Keratinocyte (primary cell): ENCODE measurements around the gene SETDB1.

ENCODE experiments used
- CTCF ChIP-seq, 3 experiments: IDR thresholded peaks in 1 of 3; conservative IDR thresholded peaks in 1 of 3; optimal IDR thresholded peaks in 1 of 3; 2 replicates in 2 of 3; 3 replicates in 1 of 3; pipeline versions ENCODE3 to v1.5.1; 2011; ENCODE audit warnings: low read length in 3 of 3, mild to moderate bottlenecking in 3 of 3, moderate library complexity in 2 of 3, control low read depth in 1 of 3, inconsistent platforms in 1 of 3; ENCODE audit not compliant: insufficient read depth in 2 of 3; ENCODE audit errors: extremely low read depth in 1 of 3
- EZH2 ChIP-seq: IDR thresholded peaks from one replicate; pipeline ENCODE4 v1.6.1; 2012; ENCODE audit warnings: inconsistent platforms, mild to moderate bottlenecking, low read length, moderate library complexity

GRCh38 chr1:151009206-151009587 is 83.0 kb downstream of the SETDB1 start:
- TF ChIP-seq CTCF (optimal IDR thresholded peaks at IDR 0.05 in 1 of 3, IDR thresholded peaks at IDR 0.05 in 1 of 3, conservative IDR thresholded peaks at IDR 0.05 in 1 of 3; ENCODE audit: extremely low read depth in 1 of 3, insufficient read depth in 2 of 3, low read length in 3 of 3), result no peak
- TF ChIP-seq EZH2, result no peak
